H1 (cell line): ENCODE data around the gene FOXF1. TPM values are rescaled to one million over a fixed set of nuclear protein-coding genes. Genes with fewer than 3 reads are reported as not detected.

ENCODE experiments used
- CTCF ChIA-PET: fragments of 300-600 bp; sonication (Branson Sonifier 250); formaldehyde crosslinking; loops from one replicate; lab custom pipeline; 2021; ENCODE audit not compliant: partially characterized antibody; lab: Charles Lee
- POLR2A ChIA-PET: fragments of 300-600 bp; sonication (Branson Sonifier 250); formaldehyde crosslinking; loops from one replicate; lab custom pipeline; 2021; ENCODE audit warnings: inconsistent platforms; ENCODE audit not compliant: partially characterized antibody; lab: Charles Lee
- DNase-seq, 2 experiments: peaks; one replicate each; pipeline versions ENCODE4 v3.0.0 to v3.0.0-alpha.2; 2010 to 2022; ENCODE audit warnings: low spot score in 2 of 2, low read depth in 1 of 2, mixed read lengths in 1 of 2
- FAIRE-seq: peaks from 2 replicates; lab custom pipeline; 2011; peaks lifted over from hg19 to GRCh38; lab: Jason Lieb, UNC
- H2AFZ ChIP-seq: 2 replicates; pipeline ENCODE4 v1.8.1; 2012; ENCODE audit warnings: low read length, inconsistent platforms
- H2AK5ac ChIP-seq: 2 replicates; pipeline ENCODE4 v1.6.1; 2013; ENCODE audit warnings: low read depth, low read length
- H2BK120ac ChIP-seq: replicated peaks from 2 replicates; pipeline ENCODE3; 2013; ENCODE audit warnings: low read depth, low read length, inconsistent platforms
- H2BK12ac ChIP-seq: 2 replicates; pipeline ENCODE4 v1.6.1; 2013; ENCODE audit warnings: low read depth, low read length
- H2BK15ac ChIP-seq: 2 replicates; pipeline ENCODE4 v1.6.1; 2013; ENCODE audit warnings: low read length
- H2BK20ac ChIP-seq: 2 replicates; pipeline ENCODE4 v1.6.1; 2013; ENCODE audit warnings: low read length
- H2BK5ac ChIP-seq: 2 replicates; pipeline ENCODE4 v1.6.1; 2013; ENCODE audit warnings: low read depth, low read length
- H3K14ac ChIP-seq: 2 replicates; pipeline ENCODE4 v1.6.1; 2013; ENCODE audit warnings: inconsistent platforms; ENCODE audit not compliant: insufficient read length
- H3K18ac ChIP-seq: 2 replicates; pipeline ENCODE4 v1.6.1; 2013; ENCODE audit warnings: low read length; ENCODE audit errors: extremely low read depth
- H3K23ac ChIP-seq: 2 replicates; pipeline ENCODE4 v1.6.1; 2013; ENCODE audit warnings: inconsistent platforms; ENCODE audit not compliant: insufficient read length
- H3K23me2 ChIP-seq: 2 replicates; pipeline ENCODE4 v1.6.1; 2013; ENCODE audit warnings: low read depth, low read length
- H3K27ac ChIP-seq: 2 replicates; pipeline ENCODE4 v1.6.1; 2011; ENCODE audit warnings: low read depth, low read length, inconsistent platforms
- H3K27me3 ChIP-seq, 4 experiments: replicated peaks in 1 of 4; 1 replicate in 1 of 4; 2 replicates in 3 of 4; pipeline versions ENCODE4 v1.6.1 to v1.8.1; 2011 to 2013; ENCODE audit warnings: low read length in 3 of 4, mild to moderate bottlenecking in 3 of 4, inconsistent platforms in 2 of 4, mixed read lengths in 2 of 4, moderate library complexity in 1 of 4; ENCODE audit not compliant: control insufficient read depth in 3 of 4, insufficient read depth in 3 of 4; ENCODE audit errors: extremely low read depth in 1 of 4
- H3K36me3 ChIP-seq, 4 experiments: 2 replicates each; pipeline versions ENCODE4 v1.6.1 to v1.8.1; 2011 to 2013; ENCODE audit warnings: mild to moderate bottlenecking in 4 of 4, low read length in 3 of 4, moderate library complexity in 2 of 4, control low read depth in 1 of 4, inconsistent platforms in 1 of 4; ENCODE audit not compliant: insufficient read depth in 4 of 4, control insufficient read depth in 2 of 4
- H3K4ac ChIP-seq: replicated peaks from 2 replicates; pipeline ENCODE3; 2013; ENCODE audit warnings: low read length, low read depth, mixed read lengths, inconsistent platforms; ENCODE audit not compliant: insufficient read length
- H3K4me1 ChIP-seq, 4 experiments: replicated peaks in 1 of 4; 1 replicate in 1 of 4; 2 replicates in 3 of 4; pipeline versions ENCODE4 v1.6.1 to v1.8.1; 2011 to 2013; ENCODE audit warnings: low read length in 3 of 4, inconsistent platforms in 2 of 4, mixed read lengths in 1 of 4; ENCODE audit not compliant: insufficient read depth in 4 of 4, control insufficient read depth in 3 of 4
- H3K4me2 ChIP-seq, 2 experiments: 2 replicates each; pipeline versions ENCODE4 v1.6.1 to v1.8.1; 2011 to 2013; ENCODE audit warnings: low read depth in 2 of 2, low read length in 2 of 2, control low read depth in 1 of 2, inconsistent platforms in 1 of 2, mild to moderate bottlenecking in 1 of 2; ENCODE audit not compliant: insufficient read depth in 1 of 2
- H3K4me3 ChIP-seq, 4 experiments: fragments of 200-600, 300-600 bp in 1 of 4; sonication (generic), shearing (Covaris generic), sonication (Bioruptor Twin) in 1 of 4; 2 replicates each; pipeline versions ENCODE4 v1.5.1 to v1.8.1; 2011 to 2016; ENCODE audit warnings: low read length in 4 of 4, low read depth in 3 of 4, control low read depth in 2 of 4, inconsistent platforms in 2 of 4, mild to moderate bottlenecking in 2 of 4, mixed read lengths in 1 of 4, moderate library complexity in 1 of 4; ENCODE audit not compliant: insufficient read depth in 2 of 4; ENCODE audit errors: extremely low read depth in 1 of 4
- H3K56ac ChIP-seq: replicated peaks from 2 replicates; pipeline ENCODE3; 2013; ENCODE audit warnings: low read depth, mild to moderate bottlenecking, mixed read lengths, low read length, inconsistent platforms; ENCODE audit not compliant: insufficient read length
- H3K79me1 ChIP-seq: 2 replicates; pipeline ENCODE4 v1.6.1; 2013; ENCODE audit warnings: low read depth, low read length, control low read depth
- H3K79me2 ChIP-seq, 2 experiments: 2 replicates each; pipeline versions ENCODE4 v1.6.1 to v1.8.1; 2012 to 2013; ENCODE audit warnings: low read length in 2 of 2, mild to moderate bottlenecking in 2 of 2, inconsistent platforms in 1 of 2; ENCODE audit not compliant: insufficient read depth in 2 of 2, control insufficient read depth in 1 of 2
- H3K9ac ChIP-seq, 4 experiments: replicated peaks in 1 of 4; 1 replicate in 1 of 4; 2 replicates in 3 of 4; pipeline versions ENCODE4 v1.6.1 to v1.8.1; 2011 to 2013; ENCODE audit warnings: low read depth in 3 of 4, low read length in 3 of 4, control low read depth in 2 of 4, mild to moderate bottlenecking in 2 of 4, moderate library complexity in 2 of 4, inconsistent platforms in 1 of 4; ENCODE audit errors: extremely low read depth in 1 of 4
- H3K9me3 ChIP-seq, 2 experiments: 2 replicates each; pipeline versions ENCODE4 v1.6.1 to v1.8.1; 2012 to 2013; ENCODE audit warnings: mild to moderate bottlenecking in 2 of 2, moderate library complexity in 2 of 2, control low read depth in 1 of 2, inconsistent platforms in 1 of 2, low read depth in 1 of 2, low read length in 1 of 2, mixed read lengths in 1 of 2; ENCODE audit not compliant: insufficient read depth in 2 of 2
- H4K20me1 ChIP-seq, 2 experiments: replicated peaks in 1 of 2; 2 replicates each; pipeline versions ENCODE3 to v1.8.1; 2011 to 2013; ENCODE audit warnings: inconsistent platforms in 2 of 2, low read length in 2 of 2, mild to moderate bottlenecking in 1 of 2; ENCODE audit not compliant: insufficient read depth in 2 of 2, control insufficient read depth in 1 of 2
- H4K5ac ChIP-seq: 2 replicates; pipeline ENCODE4 v1.6.1; 2013; ENCODE audit warnings: low read length, low read depth, mixed read lengths, inconsistent platforms; ENCODE audit not compliant: insufficient read length
- H4K8ac ChIP-seq: 2 replicates; pipeline ENCODE4 v1.8.0; 2013; ENCODE audit warnings: mild to moderate bottlenecking, moderate library complexity, low read length, inconsistent platforms; ENCODE audit not compliant: insufficient read depth; ENCODE audit errors: extremely low read depth
- H4K91ac ChIP-seq: replicated peaks from 2 replicates; pipeline ENCODE3; 2013; ENCODE audit warnings: low read length, mixed read lengths, inconsistent platforms; ENCODE audit not compliant: insufficient read length
- BACH1 ChIP-seq: IDR thresholded peaks from 2 replicates; pipeline ENCODE4 v1.6.1; 2012; ENCODE audit warnings: low read length, improper control_type of control experiment
- CTBP2 ChIP-seq: IDR thresholded peaks from 2 replicates; pipeline ENCODE4 v1.7.0; 2011; ENCODE audit warnings: borderline replicate concordance, mild to moderate bottlenecking, moderate library complexity, mixed read lengths, low read length; ENCODE audit not compliant: insufficient read depth, insufficient read length
- EZH2 ChIP-seq: fragments of 200-600 bp; sonication (generic); IDR thresholded peaks from 2 replicates; pipeline ENCODE4 v1.7.1; 2012; ENCODE audit warnings: low read depth, mild to moderate bottlenecking, moderate library complexity, low read length, inconsistent platforms; ENCODE audit not compliant: severe bottlenecking
- HDAC2 ChIP-seq, 2 experiments: fragments of 300-600 bp in 1 of 2; sonication (generic) in 1 of 2; IDR thresholded peaks; 2 replicates each; pipeline ENCODE4 v1.6.1; 2011 to 2012; ENCODE audit warnings: low read depth in 2 of 2, low read length in 2 of 2, mild to moderate bottlenecking in 2 of 2, moderate library complexity in 2 of 2, borderline replicate concordance in 1 of 2, inconsistent platforms in 1 of 2
- RNF2 ChIP-seq: fragments of 200-900, 300-1000 bp; sonication (generic); IDR thresholded peaks from 2 replicates; pipeline ENCODE4 v1.7.1; 2016; ENCODE audit warnings: borderline replicate concordance, low read depth, mild to moderate bottlenecking, antibody characterized with exemption, low read length; ENCODE audit not compliant: poor library complexity, severe bottlenecking; ENCODE audit errors: missing control alignments
- SUZ12 ChIP-seq: fragments of 200-600 bp; sonication (generic); IDR thresholded peaks from 2 replicates; pipeline ENCODE4 v1.6.1; 2012; ENCODE audit warnings: mild to moderate bottlenecking, inconsistent platforms, low read length, moderate library complexity, mixed read lengths
- WGBS, 2 experiments: shearing (Covaris generic) in 1 of 2; methylation state at CpG; one replicate each; pipeline versions ENCODE4 v1.1.6 to v1.1.7; 2013 to 2015; ENCODE audit warnings: low lambda C conversion rate in 2 of 2, mixed read lengths in 2 of 2, inconsistent platforms in 1 of 2, low coverage in 1 of 2, missing lambda C conversion rate in 1 of 2; ENCODE audit not compliant: insufficient replicate concordance in 2 of 2, insufficient coverage in 1 of 2, insufficient read length in 1 of 2; ENCODE audit errors: extremely low coverage in 1 of 2, missing lambda C conversion rate in 1 of 2; 5-methylcytosine and 5-hydroxymethylcytosine counted together
- polyA plus RNA-seq, 7 experiments: library from polyadenylated mRNA; depleted of rRNA in 3 of 7; stranded (reverse) in 5 of 7; unstranded in 2 of 7; fragments of >200 nt in 5 of 7; fragments of 200-250 nt in 2 of 7; gene quantifications; 1 replicate in 5 of 7; 2 replicates in 1 of 7; 4 replicates in 1 of 7; pipeline versions ENCODE4 v1.2.1 to v1.2.3, GENCODE V29; 2011 to 2013; ENCODE audit warnings: missing spikeins in 2 of 7, mixed read lengths in 2 of 7
- total RNA-seq: library from RNA; stranded (reverse); fragmentation: NEBNext Ultra II Directional; extraction: Animal tissue kit (Norgen Biotek cat#: 25700); gene quantifications from 2 replicates; pipeline ENCODE4 v1.2.1, GENCODE V29; 2021

FOXF1 gene
- total and polyA plus RNA-seq, 2 of the 8 experiments (the other 6 are each of a cell fraction or from before 2014, with no cell fraction given): 0.02 TPM; not detected in 1

DNA sequence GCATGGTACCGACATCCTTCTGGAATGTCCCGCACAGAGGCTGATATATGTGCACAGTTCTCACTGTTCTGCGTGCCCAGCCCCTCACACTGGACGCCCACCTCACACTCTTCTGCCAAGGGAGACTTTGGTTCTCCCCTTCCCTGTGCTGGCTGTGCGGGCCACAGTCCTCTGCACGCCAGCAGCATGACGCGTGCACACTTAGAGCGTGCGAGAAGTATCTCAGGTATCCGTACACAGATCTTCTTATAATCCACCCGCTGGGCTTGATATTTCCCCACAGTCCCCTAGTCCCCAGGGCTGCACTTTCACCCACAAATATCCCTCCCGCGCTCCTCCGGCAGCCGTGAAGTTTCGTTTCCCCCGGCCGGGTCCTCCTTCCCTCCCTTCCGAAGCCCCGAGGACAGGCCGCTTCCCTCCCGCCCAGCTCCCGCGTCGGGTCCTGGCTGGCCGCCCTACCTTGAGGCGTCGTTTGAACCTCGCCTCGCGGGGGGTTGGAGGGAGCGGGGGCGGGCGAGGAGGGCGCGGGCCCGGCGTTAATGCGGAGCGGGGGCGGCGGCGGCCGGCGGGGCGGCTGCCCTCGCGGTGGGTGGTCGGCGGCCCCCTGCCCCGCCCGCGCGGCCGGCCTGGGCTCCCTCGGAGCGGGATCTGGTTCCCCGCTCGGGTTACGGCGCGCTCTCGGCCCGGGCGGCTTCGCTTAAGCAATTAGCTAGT, 5.0 kb upstream of the FOXF1 start:
- FAIRE-seq: no peak

More for the DNA sequence above, 5.0 kb upstream of the FOXF1 start:
- ChIA-PET POLR2A (no interaction called here), CTCF (interaction anchor here (0.8 to 1.9 kb wide), 5 partner anchors 11 to 253 kb away, joined by 3 to 6 read pairs (median 5); no protein-coding TSS in a partner anchor)
- H2BK120ac ChIP-seq: no peak overlapping the region
- H2BK15ac ChIP-seq: no peak overlapping the region
- peaks cover 0 to 34% (median 19%) of the 10 kb centered on the region in 4 experiments; a peak in 6 of 7 replicates for H3K4me1 ChIP-seq
- peak overlapping the region; percentile 66; the same call in 1 of the 2 replicates for H3K18ac ChIP-seq
- no peak overlapping the region for H2AK5ac ChIP-seq
- no peak overlapping the region for H4K8ac ChIP-seq
- H3K79me2 ChIP-seq: no peaks in the 10 kb centered on the region
- TF ChIP-seq HDAC2 (IDR thresholded peaks at IDR 0.05; ENCODE audit: borderline replicate concordance in 1 of 2, low read depth in 2 of 2, low read length in 2 of 2) (no peak), EZH2 (peak; percentile 77), SUZ12 (peak; percentile 79), BACH1 (no peak), CTBP2 (peak; percentile 75), RNF2 (peak; percentile 88)
- DNase-seq: peak in 1 of 2 experiments; percentile 70
- no peak overlapping the region for H2BK5ac ChIP-seq
- 15% methylated on average over 12 of the region's 67 CpGs; no CpG with 5 or more reads in 1 of the 2 experiments for WGBS, 2 experiments
- no peaks in the 10 kb centered on the region; a peak in 1 of 8 replicates for H3K36me3 ChIP-seq
- H3K14ac ChIP-seq: no peak overlapping the region
- 0 out of 2 replicates have a peak overlapping the region, but pooled peaks have one; percentile 72 for H2BK20ac ChIP-seq
- no peak overlapping the region for H3K9ac ChIP-seq
- H3K4ac ChIP-seq: no peak overlapping the region
- H3K23me2 ChIP-seq: peaks cover 3% of the 10 kb centered on the region; the same call in 1 of the 2 replicates
- H4K20me1 ChIP-seq: peaks cover 46 to 58% of the 10 kb centered on the region in 2 experiments
- H4K91ac ChIP-seq: no peak overlapping the region
- peak overlapping the region in 1 of 4 experiments; percentile 35; a peak in 2 of 8 replicates for H3K4me3 ChIP-seq
- H3K4me2 ChIP-seq: peak overlapping the region; percentile 26 to 55
- H2AFZ ChIP-seq: no peak overlapping the region
- H3K27ac ChIP-seq: no peak overlapping the region
- no peak overlapping the region for H3K23ac ChIP-seq
- H3K9me3 ChIP-seq: no peaks in the 10 kb centered on the region
- peaks cover 97 to 99% (median 98%) of the 10 kb centered on the region in 4 experiments for H3K27me3 ChIP-seq
- H2BK12ac ChIP-seq: peak overlapping the region; percentile 93
- peaks cover 2% of the 10 kb centered on the region; the same call in 1 of the 2 replicates for H3K79me1 ChIP-seq
- H3K56ac ChIP-seq: no peak overlapping the region
- H4K5ac ChIP-seq: no peak overlapping the region
